ENCODE data around the gene NLGN1.

The NLGN1 gene

DNA sequence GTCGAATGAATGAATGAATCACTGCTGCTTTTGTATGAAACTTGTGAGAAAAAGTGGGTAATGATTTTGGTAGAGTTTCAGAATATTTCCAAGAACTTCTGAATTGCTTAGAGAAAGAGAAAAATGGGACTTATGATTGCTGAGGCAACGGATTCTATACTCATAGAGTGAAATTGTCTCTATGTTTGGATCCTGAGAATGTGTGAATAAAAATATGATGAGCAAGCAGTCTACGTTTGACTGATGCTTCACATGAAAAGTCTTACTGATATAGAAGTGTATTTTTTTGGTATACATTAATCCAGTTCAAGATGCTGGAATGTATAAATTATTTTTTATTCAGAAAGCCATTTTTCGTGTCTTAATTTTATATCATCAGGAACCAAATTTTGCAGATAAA lies 441.1 kb downstream of the NLGN1 start:
- DNase-seq (ENCODE audit: low read depth, low spot score) = no peak

DNA sequence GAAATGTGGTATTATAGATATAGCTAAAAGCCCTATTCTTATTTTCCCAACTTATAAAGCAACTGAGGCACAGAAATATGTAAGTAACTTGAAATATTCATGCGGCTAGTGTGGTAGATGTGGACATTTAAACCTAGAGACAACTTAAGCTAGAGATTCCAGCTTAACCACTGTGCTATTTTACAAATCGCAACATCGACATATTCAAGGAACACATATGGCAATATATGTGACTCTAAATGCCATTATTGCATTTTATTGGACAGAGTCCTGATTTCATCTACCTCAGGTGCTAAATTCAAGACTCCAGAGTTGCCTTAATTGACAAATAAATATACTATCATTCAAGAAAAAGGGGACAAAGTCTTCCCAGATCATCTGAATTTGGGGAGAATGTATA lies 442.3 kb downstream of the NLGN1 start:
- DNase-seq (ENCODE audit: low read depth, low spot score) = no peak

DNA sequence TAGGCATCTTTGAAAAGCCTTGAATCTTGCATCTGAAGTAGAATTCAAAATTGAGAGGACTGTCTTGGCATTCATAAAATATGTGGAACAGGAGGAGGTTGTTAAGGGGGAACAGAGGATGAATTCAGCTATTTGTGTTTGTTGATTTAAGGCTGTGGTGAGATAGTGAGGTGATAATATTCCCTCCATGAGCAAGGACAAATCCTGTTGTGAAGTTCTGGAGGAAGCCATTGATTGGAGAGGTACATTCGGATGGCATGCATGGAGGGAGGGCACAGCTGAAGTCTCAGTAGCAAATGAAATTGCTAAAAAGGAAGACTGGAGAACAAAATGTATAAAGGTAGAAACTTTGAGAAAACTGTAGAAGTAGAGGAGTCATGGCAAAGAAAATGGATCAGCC lies 443.8 kb downstream of the NLGN1 start:
- DNase-seq (ENCODE audit: low read depth, low spot score) = no peak

DNA sequence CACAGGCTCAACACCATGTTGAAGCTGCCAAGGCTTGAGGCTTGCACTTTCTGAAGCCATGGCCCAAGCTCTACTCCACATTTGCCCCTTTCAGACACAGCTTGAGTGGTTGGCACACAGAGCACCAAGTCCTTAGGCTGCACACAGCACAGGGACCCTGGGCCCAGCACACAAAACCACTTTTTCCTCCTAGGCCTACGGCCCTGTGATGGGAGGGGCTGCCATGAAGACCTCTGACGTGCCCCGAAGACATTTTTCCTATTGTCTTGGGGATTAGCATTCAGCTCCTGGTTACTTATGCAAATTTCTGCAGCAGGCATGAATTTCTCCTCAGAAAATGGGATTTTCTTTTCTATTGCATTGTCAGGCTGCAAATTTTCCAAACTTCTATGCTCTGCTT lies 445.5 kb downstream of the NLGN1 start:
- DNase-seq (ENCODE audit: low read depth, low spot score) = no peak

DNA sequence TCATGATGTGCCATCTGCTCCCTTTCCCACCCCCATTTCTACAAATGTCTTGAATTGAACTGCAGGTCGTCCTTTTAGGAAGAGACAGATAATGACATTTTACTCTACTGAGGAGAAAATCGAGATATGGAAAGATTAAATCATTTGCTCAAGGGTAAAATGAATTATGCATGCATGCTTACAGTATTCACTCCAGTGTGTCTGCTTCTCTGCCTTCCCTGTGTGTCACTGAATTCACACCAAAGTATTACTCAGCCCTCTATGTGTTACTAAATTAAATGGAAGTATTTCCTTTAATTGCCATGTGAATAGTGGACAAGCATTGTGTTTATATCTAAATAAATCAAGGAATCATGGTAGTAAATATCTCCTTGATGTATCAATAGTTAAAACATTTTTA lies 449.0 kb downstream of the NLGN1 start:
- DNase-seq (ENCODE audit: low read depth, low spot score) = no peak

DNA sequence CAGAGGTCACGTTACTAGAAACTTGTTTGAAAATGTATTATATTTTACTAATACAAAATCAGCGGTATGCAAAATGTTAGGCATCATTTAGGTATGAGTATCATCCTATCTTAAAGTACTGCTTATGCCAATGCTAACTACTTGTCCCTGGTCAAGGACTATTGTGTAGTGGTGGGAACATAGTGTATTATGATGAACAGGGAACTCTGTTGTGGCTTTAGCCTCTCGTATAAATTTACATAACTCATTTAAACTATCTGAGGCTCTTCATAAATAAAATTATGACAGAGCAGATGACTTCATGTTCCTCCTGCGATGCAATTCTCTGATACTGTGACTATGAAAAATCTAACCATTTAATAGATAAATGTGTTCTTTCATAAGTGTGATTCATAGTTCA lies 451.9 kb downstream of the NLGN1 start:
- DNase-seq (ENCODE audit: low read depth, low spot score) = no peak

DNA sequence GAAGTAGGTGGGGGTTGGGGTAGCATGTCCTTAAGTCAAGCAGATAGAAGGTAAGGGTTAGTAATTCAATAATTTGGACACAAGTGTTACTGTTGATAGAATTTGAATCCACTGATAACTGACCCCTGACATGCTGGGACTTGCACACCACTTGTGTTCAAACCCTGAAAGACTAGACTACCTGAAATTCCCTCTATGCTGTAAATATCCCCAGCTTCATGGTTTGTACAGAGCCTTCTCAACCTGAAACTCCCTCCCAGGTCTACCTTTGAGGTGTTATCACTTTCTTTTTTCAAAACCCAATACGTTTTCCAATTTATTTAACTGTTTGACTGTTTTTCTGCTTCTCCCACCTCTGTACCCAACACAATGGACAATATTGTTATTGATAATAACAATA lies 459.6 kb downstream of the NLGN1 start:
- no peak for DNase-seq (ENCODE audit: low read depth, low spot score)

DNA sequence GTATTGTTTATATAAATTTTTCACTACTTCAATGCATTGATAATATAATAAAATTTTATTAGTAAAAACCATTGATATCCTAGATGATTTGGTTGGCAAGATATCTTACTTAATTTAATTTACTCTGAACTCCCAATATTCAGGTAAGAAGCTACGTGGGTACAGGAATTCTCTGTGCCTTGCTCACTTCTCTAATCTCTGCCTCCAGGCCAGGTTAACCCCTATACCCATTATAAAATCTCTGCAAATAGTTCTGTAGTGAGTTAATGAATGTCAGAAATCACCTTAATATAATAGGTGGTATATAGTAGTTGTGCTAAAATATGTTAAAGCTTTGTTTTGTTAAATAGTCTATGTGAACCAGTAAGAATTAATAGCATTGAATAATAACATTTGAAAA lies 465.2 kb downstream of the NLGN1 start:
- DNase-seq (ENCODE audit: low read depth, low spot score) = no peak

DNA sequence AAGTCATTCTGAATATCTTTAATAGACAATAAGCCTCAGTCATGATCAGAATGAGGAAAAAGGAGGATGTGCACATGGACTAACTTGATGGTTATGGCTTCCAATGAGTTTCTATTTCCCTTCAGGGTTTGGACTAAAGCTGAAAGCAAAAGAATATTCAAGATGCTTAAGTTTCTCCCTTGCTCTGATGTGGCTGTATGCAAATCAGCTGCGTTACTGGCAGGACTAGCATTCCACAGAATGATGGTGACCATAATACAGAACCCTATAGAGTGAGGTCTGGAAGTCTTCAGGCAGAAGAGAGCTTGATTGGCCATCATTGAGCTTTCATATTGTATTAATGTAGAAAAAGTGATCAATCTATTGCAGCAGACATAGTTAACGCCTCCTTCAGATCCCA lies 466.0 kb downstream of the NLGN1 start:
- DNase-seq (ENCODE audit: low read depth, low spot score) = no peak

DNA sequence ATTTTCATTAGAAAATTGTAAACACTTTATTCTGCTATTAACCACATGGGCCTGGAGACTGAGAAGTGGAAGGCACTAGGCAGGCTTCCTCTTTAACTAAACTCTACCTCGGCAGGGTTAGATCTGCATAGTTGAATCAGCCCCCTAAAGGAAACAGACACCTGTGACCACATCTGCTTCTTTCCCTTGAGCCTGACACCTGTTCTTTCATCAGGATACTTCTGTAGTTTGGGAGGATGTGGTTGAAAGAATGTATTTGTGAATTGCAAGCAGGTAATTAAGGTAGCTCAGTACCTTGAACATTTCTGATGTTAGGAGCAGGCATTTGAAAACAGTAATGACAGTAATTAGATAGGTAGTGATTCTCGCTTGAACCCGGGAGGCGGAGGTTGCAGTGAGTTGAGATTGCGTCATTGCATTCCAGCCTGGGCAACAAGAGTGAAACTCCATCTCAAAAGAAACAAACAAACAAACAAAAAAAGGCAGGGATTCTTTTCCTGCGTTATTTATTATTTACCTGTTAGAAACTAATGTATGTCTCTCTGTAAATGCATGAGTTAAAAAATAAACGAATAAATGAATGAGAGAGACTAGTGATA lies 468.5 kb downstream of the NLGN1 start:
- no peak for DNase-seq (ENCODE audit: low read depth, low spot score)

DNA sequence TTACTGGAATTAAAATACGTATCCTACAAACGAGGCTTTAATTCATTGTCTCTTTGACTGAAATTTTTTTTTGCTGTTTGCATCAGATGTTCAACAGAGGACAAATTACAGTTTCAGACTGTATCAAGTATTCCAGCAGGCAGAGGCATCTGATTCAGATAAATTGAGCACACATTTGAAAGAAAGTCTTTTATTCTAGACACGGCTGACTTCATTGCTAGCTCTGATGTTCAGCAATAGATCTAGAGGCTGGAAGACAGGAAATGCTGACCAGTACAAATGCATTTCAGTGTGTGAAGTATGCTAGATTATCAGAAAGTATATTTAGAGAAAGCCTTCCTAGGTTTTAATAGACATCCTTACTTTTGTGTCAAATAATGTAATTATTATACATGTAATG lies 472.2 kb downstream of the NLGN1 start:
- DNase-seq (ENCODE audit: low read depth, low spot score) = no peak

DNA sequence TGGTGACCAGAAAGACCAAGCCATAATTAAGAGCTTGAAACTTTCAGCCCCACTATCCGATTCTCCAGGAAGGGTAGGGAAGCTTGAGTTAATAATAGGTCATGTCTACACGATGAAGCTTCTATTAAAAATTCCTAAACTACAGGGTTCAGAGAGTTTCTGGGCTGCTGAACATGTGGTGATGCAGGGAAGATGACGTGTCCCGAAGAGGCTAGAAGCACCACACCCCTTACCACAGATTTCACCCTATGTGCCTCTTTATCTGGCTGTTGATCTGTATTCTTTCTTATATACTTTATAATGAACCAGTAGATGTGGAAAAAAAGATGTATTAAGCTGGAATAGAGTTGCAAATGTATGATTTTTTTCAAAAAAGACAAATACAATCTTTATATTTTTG lies 473.4 kb downstream of the NLGN1 start:
- DNase-seq (ENCODE audit: low read depth, low spot score) = no peak

DNA sequence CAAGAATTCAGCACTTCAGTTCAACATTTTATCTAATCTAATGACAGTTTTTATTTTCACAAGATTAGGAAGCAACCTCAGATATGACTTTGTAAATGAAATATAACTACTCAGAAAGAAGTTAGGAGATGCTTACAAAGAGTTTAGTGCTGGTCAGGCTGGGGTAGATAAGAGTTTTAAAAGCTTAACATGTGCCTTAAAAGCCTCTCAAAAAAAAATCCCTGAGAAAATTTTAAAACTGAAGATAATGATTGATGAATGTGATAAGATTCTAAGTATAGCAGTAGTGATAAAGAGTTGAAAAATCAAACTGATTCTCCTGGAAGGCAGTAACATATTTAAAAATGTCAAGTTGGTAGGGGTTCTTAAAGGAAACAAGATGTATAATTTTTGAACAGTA lies 478.2 kb downstream of the NLGN1 start:
- DNase-seq (ENCODE audit: low read depth, low spot score) = no peak

DNA sequence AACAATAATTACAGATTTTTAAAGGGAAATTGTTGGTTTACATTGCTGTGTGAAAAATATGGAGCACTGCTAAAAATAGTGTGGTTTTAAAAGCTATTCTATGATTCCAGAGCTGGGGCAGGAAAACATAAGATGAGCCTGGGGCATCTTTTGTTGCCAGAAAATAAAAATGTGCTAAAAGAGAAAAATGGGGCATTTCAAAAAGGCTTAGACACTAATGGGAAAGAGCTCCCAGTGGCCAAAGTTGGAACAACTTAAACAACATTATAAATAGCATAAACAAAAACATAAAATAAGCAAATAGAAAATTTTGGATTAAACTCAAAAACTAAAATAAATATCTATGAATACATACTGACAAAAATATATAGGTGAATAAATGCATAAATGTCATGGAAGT lies 478.9 kb downstream of the NLGN1 start:
- no peak for DNase-seq (ENCODE audit: low read depth, low spot score)

DNA sequence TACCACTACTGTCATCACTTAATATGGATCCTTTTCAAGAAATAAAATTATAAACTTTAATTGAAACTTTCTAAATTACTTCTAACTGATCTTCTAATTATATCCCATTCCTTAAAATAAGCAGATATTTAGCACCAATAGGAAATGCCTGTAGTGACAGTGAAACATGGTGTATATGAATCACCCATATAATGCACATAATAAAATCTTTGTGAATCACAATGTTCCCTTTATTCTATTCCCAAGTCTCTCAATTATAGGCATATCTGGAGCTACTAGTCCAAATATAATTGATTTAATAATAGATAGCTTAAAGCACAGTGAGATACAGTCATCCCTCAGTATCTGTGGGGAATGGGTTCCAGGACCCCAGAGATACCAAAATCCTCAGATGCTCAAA lies 490.3 kb downstream of the NLGN1 start:
- no peak for DNase-seq (ENCODE audit: low read depth, low spot score)

DNA sequence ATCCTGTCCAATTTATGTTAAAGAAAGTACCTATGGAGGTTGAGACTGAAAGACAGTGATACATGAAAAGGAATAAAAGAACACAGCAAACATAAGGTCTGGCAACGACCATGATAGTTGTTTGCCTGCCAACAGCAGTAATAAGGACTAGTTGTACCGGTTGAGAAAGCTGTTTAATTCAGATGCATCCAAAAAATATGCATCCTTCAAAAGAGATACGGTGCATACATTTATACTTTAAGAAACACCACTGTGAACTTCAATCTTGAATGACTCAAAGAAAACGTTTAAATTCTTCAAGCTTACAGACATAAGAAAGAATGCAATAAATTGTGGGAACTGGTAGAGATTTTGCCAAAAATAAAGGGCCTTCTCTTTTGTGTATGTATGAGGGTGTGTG lies 492.1 kb downstream of the NLGN1 start:
- DNase-seq (ENCODE audit: low read depth, low spot score) = no peak

DNA sequence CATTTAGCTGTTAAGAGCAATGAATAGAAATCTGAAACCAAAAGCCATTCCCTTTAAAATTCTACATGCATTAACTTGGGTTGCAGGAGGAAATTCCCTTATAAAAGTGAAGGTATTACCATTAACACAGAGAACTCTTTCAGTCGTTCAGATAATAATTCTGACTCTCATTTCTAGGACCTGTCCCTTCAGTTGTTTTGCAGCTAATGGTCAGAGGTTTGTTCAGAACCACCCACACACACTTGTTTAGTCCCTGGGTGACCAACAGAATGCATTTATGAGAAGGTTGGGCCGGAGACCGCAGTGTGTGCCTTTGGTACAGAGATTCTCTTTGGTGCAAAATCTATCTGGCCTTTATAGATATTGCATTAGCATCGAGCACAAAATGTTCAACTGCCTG lies 492.5 kb downstream of the NLGN1 start:
- DNase-seq (ENCODE audit: low read depth, low spot score) = no peak

DNA sequence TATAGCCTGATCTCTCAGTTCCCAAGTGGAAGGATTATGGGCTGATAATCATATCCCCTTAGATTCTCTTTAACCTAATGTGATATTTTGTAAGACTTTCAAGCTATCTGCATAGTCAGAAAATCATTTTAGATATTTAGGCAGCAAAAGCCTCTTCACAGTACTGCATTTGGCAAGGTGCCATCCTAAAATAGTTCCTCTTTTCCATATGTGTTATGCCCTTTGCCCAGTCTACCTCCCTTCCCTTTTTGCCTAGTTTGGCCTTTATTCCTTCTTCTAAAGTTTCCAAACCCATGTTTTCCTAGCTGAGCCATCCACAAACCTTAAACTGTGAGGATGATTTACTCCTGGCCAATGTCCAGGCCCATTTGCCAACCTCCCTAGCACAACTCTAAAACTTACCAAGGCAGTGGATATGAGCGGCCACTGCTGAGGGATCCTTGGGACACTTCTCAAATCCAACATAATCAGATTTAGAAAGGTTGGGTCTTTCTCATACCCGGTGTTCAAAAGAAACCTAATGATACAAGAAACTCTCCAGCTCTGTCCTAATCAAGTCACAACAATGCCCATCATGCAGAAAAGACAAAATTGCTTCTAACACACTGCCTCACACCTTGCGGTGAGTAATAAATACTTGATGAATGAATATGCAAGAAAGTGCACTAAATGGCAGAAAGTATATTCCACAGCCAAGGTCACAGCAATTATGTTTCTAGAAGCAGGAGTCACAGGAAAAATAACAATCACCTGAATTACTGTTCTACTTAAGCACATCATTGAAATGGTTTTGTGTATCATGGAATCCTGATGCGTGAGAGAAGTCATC lies 493.9 kb downstream of the NLGN1 start:
- no peak for DNase-seq (ENCODE audit: low read depth, low spot score)

DNA sequence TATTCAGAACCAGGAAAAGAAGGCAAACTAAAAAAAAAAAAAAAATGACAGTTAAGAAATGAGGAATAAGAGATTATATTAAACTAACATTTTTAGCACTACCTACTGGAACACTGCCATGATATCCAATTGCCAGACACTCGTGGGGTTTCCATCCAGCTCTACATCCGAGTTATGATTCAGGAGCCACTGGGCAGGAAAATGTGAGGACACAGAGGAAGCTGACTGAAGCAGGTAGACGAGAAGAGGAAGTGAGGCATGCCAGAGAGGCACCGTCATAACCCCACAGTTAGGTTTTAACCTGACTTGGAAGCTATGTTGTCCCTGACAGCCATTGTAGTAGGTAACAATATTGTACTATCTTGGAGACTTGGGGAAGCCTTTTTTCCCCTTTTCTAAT lies 495.0 kb downstream of the NLGN1 start:
- no peak for DNase-seq (ENCODE audit: low read depth, low spot score)

DNA sequence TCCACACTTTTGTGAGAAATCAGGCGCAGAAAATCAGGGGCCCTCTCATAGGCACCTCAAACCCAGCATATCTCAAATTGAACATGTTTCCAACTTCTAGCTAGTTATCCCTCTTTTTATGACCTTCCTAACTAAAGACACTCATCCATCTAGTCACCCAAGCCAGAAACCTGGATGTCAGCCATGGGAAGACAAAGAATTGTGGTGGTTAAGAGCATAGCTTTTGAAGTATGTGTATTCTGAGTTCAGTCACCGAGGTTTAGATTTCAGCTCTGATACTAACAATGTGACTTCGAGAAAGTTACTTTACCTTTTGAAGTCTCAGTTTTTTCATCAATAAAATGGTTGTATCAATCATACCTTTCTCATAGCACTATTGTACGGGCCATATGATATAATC lies 495.5 kb downstream of the NLGN1 start:
- no peak for DNase-seq (ENCODE audit: low read depth, low spot score)

DNA sequence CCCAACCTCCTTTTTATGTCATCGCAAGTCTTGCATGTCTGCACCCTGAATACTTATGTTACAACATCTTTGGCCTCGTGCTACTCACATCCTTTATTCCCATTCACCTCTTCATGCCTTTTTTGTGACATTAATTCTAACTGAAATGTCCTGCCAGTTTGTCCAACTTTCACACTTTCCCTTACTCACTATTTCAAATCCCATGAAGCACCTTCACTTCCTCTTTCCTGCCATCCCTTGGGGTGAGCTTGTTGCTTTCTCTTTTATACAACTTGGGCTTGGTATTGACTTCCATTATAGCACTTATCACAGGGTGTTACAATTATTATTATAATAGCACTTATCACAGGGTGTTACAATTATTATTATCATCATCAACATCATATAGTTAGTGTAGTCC lies 496.3 kb downstream of the NLGN1 start:
- no peak for DNase-seq (ENCODE audit: low read depth, low spot score)

DNA sequence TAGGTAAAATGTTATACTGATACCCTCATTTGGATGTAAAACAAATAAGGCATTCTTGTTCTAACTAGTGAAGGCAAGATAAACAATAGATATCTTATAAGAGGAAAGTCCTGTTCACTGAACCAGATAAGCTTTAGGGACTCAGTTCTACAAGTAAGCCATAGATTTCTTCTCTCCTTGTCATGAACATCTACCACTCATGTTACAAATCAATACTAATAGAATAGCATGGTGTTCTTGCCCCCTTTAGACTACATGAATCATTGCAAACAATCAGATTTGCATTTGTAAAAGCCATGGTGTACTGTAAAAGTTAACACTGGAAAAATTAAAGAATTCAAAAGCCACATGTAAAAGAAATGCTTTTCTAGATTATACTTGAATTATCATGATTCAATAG lies 500.1 kb downstream of the NLGN1 start:
- DNase-seq (ENCODE audit: low read depth, low spot score) = no peak

DNA sequence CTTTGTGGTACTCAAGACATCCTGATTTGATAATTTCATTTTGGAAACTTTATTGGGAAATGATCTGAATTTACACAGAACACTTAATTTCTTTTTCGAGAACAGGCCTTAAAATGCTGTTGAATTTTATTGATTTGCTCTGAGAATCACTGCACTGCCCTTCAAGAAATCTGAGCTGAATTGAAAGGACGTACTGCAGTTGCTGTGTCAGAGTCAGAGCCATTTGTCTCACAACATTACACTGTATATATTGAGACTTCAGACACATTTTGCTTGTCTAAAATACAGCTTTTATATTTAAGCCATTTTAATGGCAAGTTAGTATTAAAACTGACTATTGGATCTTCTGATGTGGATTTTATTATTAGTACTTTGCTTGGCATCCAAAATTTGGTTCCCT lies 504.1 kb downstream of the NLGN1 start:
- no peak for DNase-seq (ENCODE audit: low read depth, low spot score)

DNA sequence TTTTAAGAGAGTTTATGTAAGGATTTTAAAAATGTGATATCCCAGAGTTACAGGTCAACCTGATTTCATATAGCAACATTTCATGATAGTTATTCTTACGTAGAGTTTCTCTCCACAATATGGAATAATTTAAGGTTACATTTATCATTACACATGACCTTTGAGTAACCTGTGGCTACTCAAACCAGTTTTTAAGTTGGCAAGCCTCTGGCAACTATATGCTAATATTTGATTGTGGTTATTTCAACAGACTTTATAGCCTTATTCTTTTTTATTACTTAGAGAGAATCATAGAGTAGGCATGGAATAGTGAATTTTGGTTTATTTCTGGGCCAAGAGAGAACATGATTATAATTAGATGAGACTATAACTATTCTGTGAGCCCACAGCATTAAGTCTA lies 504.9 kb downstream of the NLGN1 start:
- no peak for DNase-seq (ENCODE audit: low read depth, low spot score)

Data from smooth muscle cell of the brain vasculature (primary cell).